Erythroblast (primary cell): ENCODE data around the gene IFITM5.

Experiments
- GATA1 ChIP-seq: IDR thresholded peaks from 2 replicates; pipeline ENCODE4 v1.6.1; 2011; ENCODE audit warnings: low read depth, mild to moderate bottlenecking, control low read depth, low read length, moderate library complexity
- POLR2A ChIP-seq: IDR thresholded peaks from 2 replicates; pipeline ENCODE4 v1.6.1; 2011; ENCODE audit warnings: mild to moderate bottlenecking, low read length

DNA sequence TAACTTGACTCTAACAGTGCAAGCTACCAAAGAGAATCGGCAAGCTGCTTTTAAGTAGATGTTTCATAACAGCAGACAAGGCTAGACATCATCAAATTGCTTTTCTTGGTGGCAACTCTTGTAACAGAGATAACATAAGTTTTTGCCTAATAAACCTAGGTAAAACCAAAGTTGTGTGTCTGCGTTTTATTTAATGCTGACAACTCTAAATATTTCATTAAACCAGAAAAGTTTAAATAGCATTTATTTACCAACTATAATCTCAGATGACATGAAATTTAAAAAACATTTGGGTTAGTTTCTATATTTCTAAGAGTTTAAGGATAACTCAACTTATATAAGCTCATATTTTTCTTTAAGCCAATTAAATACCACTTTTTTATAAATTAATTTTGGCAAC lies 40.6 kb upstream of the IFITM5 start:
- TF ChIP-seq POLR2A (no peak), GATA1 (no peak)
